Neural cell (in vitro differentiated cells): ENCODE results near the gene SPTB.

ENCODE experiments used
- EP300 ChIP-seq: fragments of 450-650 bp; conservative IDR thresholded peaks from 2 replicates; pipeline ENCODE4 v1.6.1; 2014; ENCODE audit warnings: antibody characterized with exemption, mild to moderate bottlenecking, moderate library complexity; ENCODE audit not compliant: poor library complexity, severe bottlenecking
- EZH2 ChIP-seq: fragments of 200-600, 300-800 bp; shearing (Covaris generic), sonication (generic); IDR thresholded peaks from 2 replicates; pipeline ENCODE4 v1.6.1; 2014; ENCODE audit warnings: antibody characterized with exemption, low read length, borderline replicate concordance, mild to moderate bottlenecking; ENCODE audit not compliant: insufficient read depth, poor library complexity, severe bottlenecking
- MXI1 ChIP-seq: fragments of 450-650 bp; conservative IDR thresholded peaks from 2 replicates; pipeline ENCODE4 v1.6.1; 2014; ENCODE audit warnings: antibody characterized with exemption, mild to moderate bottlenecking; ENCODE audit not compliant: poor library complexity, severe bottlenecking
- POLR2AphosphoS5 ChIP-seq: IDR thresholded peaks from 2 replicates; pipeline ENCODE4 v1.6.1; 2012
- RAD21 ChIP-seq: fragments of 450-650 bp; conservative IDR thresholded peaks from 2 replicates; pipeline ENCODE4 v1.6.1; 2014; ENCODE audit warnings: antibody characterized with exemption, mild to moderate bottlenecking, moderate library complexity
- SMC3 ChIP-seq: fragments of 450-650 bp; conservative IDR thresholded peaks from 2 replicates; pipeline ENCODE4 v1.6.1; 2014; ENCODE audit warnings: antibody characterized with exemption, mild to moderate bottlenecking, moderate library complexity; ENCODE audit not compliant: poor library complexity
- TAF1 ChIP-seq: IDR thresholded peaks from 2 replicates; pipeline ENCODE4 v1.6.1; 2012; ENCODE audit warnings: low read depth
- TF ChIP-seq, protein P1 (sequence below): fragments of 450-650 bp; IDR thresholded peaks from 2 replicates; pipeline ENCODE4 v1.5.1; 2014; ENCODE audit warnings: antibody characterized with exemption, mild to moderate bottlenecking, moderate library complexity; ENCODE audit not compliant: poor library complexity, severe bottlenecking
- TF ChIP-seq, protein P2 (sequence below): IDR thresholded peaks from 2 replicates; pipeline ENCODE4 v1.6.1; 2012; ENCODE audit warnings: borderline replicate concordance

GRCh38 chr14:64709126-64709525 lies 170.6 kb downstream of the SPTB start:
- TF ChIP-seq, protein P1, sequence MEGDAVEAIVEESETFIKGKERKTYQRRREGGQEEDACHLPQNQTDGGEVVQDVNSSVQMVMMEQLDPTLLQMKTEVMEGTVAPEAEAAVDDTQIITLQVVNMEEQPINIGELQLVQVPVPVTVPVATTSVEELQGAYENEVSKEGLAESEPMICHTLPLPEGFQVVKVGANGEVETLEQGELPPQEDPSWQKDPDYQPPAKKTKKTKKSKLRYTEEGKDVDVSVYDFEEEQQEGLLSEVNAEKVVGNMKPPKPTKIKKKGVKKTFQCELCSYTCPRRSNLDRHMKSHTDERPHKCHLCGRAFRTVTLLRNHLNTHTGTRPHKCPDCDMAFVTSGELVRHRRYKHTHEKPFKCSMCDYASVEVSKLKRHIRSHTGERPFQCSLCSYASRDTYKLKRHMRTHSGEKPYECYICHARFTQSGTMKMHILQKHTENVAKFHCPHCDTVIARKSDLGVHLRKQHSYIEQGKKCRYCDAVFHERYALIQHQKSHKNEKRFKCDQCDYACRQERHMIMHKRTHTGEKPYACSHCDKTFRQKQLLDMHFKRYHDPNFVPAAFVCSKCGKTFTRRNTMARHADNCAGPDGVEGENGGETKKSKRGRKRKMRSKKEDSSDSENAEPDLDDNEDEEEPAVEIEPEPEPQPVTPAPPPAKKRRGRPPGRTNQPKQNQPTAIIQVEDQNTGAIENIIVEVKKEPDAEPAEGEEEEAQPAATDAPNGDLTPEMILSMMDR: no peak
- TF ChIP-seq RAD21 (no peak), EZH2 (no peak), TAF1 (no peak), MXI1 (no peak), POLR2AphosphoS5 (no peak), SMC3 (no peak), EP300 (no peak)
- TF ChIP-seq, protein P2, sequence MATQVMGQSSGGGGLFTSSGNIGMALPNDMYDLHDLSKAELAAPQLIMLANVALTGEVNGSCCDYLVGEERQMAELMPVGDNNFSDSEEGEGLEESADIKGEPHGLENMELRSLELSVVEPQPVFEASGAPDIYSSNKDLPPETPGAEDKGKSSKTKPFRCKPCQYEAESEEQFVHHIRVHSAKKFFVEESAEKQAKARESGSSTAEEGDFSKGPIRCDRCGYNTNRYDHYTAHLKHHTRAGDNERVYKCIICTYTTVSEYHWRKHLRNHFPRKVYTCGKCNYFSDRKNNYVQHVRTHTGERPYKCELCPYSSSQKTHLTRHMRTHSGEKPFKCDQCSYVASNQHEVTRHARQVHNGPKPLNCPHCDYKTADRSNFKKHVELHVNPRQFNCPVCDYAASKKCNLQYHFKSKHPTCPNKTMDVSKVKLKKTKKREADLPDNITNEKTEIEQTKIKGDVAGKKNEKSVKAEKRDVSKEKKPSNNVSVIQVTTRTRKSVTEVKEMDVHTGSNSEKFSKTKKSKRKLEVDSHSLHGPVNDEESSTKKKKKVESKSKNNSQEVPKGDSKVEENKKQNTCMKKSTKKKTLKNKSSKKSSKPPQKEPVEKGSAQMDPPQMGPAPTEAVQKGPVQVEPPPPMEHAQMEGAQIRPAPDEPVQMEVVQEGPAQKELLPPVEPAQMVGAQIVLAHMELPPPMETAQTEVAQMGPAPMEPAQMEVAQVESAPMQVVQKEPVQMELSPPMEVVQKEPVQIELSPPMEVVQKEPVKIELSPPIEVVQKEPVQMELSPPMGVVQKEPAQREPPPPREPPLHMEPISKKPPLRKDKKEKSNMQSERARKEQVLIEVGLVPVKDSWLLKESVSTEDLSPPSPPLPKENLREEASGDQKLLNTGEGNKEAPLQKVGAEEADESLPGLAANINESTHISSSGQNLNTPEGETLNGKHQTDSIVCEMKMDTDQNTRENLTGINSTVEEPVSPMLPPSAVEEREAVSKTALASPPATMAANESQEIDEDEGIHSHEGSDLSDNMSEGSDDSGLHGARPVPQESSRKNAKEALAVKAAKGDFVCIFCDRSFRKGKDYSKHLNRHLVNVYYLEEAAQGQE: no peak
